ENCODE results near the gene MSH5. TPM values are rescaled to one million over a fixed set of nuclear protein-coding genes. Genes with fewer than 3 reads are reported as not detected.

The MSH5 gene
- total RNA-seq, 4 donors from 2014 or later: 16.7 to 41.5 (median 22.1) TPM; not detected in 1

DNA sequence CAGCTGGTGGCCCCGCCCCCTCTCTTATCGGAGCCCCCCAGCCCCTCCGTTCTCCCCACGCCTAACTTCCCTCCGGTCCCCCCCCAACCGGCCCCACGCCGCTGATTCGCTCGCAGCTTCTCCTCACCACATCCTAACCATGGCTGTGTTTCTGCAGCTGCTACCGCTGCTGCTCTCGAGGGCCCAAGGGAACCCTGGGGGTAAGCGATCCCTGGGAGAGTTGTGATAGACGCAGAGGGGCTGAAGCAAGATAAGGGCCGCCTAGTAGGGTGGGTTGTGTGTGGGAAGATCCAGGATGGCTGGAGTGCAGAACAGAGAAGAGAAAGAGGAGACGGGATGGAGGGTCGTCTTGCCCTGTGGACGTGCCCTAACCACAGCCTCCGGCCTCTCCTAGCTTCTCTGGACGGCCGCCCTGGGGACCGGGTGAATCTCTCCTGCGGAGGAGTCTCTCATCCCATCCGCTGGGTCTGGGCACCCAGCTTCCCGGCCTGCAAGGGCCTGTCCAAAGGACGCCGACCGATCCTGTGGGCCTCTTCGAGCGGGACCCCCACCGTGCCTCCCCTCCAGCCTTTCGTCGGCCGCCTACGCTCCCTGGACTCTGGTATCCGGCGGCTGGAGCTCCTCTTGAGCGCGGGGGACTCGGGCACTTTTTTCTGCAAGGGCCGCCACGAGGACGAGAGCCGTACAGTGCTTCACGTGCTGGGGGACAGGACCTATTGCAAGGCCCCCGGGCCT lies 16.4 kb upstream of the MSH5 start, which contains the start of gene MPIG6B:
MPIG6B (plus strand) TSS at position 129 of the 735 bp plus-strand sequence; CDS start at position 140, 11 bp downstream.
- Histone ChIP-seq H3K4me3 (no peak within 1 kb of the TSS), H3K9me3 (no peaks in the 10 kb centered on the region), H3K27me3 (no peaks in the 10 kb centered on the region), H3K36me3 (no peaks in the 10 kb centered on the region), H3K27ac (no peak within 1 kb of the TSS), H3K4me1 (peaks cover 4 to 5% of the 10 kb centered on the region in 2 donors)
- DNase-seq: no peak
- intact Hi-C loops (cut with DNase I; ENCODE audit: low total_unique reads): no loop called here
- no peak for TF ChIP-seq POLR2A (IDR thresholded peaks at IDR 0.05)
- TF ChIP-seq, protein P1, sequence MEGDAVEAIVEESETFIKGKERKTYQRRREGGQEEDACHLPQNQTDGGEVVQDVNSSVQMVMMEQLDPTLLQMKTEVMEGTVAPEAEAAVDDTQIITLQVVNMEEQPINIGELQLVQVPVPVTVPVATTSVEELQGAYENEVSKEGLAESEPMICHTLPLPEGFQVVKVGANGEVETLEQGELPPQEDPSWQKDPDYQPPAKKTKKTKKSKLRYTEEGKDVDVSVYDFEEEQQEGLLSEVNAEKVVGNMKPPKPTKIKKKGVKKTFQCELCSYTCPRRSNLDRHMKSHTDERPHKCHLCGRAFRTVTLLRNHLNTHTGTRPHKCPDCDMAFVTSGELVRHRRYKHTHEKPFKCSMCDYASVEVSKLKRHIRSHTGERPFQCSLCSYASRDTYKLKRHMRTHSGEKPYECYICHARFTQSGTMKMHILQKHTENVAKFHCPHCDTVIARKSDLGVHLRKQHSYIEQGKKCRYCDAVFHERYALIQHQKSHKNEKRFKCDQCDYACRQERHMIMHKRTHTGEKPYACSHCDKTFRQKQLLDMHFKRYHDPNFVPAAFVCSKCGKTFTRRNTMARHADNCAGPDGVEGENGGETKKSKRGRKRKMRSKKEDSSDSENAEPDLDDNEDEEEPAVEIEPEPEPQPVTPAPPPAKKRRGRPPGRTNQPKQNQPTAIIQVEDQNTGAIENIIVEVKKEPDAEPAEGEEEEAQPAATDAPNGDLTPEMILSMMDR (IDR thresholded peaks at IDR 0.05): no peak

DNA sequence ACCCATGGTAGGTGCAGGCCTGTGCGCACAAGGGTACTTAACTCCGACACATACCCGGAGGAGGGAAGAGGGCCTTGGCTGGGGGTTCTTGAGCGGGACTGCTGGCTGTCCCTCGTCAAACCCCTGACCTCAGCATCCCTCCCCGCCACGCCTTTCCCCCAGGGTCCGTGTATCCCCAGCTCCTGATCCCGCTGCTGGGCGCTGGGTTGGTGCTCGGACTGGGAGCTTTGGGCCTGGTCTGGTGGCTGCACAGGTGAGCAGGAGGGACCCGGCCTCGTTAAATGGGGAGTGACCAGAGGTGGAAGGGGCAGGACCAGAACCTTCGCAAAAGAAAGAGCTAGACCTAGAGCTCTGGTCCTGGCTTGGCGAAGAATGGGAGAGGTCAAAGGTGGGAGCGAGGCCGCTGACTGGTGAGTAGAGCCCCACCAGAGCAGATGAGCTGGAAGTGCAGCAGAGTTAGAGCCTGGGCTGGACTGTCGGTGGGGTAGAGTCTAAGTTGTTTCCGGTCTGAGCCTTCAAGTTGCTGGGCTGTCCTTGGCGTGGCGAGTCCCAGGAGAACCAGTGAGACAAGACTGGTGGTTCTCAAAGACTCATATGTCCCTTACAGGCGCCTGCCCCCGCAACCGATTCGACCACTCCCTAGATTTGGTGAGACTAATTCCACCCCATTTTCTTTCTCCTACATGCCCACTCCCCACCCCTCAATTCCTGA lies 15.7 kb upstream of the MSH5 start:
- no peak overlapping the region for H3K4me3 ChIP-seq

DNA sequence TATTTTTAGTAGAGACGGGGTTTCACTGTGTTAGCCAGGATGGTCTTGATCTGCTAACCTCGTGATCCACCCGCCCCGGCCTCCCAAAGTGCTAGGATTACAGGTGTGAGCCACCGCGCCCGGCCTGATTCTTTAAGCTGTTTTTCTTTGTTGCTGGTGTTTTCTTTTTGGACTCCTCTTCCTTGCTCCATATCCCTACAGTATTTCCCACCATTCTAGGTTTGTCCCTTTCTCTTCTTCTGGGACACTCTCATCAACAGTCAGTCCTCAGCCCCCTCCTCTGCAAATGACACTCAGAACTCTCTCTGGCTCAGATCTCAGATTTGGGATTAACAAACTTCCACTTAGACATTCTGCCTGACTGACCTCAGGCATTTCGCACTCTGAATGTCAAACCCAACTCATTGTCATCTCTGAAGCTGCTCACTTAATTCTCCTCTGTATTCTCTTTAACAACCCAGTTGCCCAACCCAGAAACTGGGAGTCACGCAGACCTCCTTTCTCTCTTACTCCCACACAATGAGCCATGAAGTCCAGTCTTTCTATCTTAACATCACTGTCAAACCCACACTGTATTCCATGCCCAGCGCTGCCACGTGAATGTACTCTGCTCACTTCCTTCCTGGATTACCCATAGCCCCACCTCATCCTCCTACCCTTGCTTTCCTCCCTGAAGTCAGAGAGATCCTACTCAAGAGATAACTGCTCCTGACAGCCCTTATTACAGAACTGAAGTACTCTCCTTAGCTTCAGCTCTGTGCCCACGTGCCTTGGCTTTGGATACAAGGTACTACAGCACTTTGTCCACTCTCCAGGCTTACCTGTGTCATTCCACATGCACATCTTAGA lies 14.1 kb upstream of the MSH5 start:
- Histone ChIP-seq H3K36me3 (no peaks in the 10 kb centered on the region), H3K4me1 (peaks cover 4 to 6% of the 10 kb centered on the region in 2 donors), H3K9me3 (no peaks in the 10 kb centered on the region), H3K4me3 (no peak overlapping the region), H3K27me3 (no peaks in the 10 kb centered on the region), H3K27ac (peak overlapping the region in 1 of 2 donors; percentile 93)
- intact Hi-C loops (cut with DNase I; ENCODE audit: low total_unique reads): no loop called here
- DNase-seq: no peak
- TF ChIP-seq, protein P1 (IDR thresholded peaks at IDR 0.05): no peak
- TF ChIP-seq POLR2A (IDR thresholded peaks at IDR 0.05): no peak

More for the DNA sequence above, 15.7 kb upstream of the MSH5 start:
- Histone ChIP-seq H3K27me3 (no peaks in the 10 kb centered on the region), H3K4me1 (peaks cover 4 to 6% of the 10 kb centered on the region in 2 donors), H3K9me3 (no peaks in the 10 kb centered on the region), H3K36me3 (no peaks in the 10 kb centered on the region), H3K27ac (no peak overlapping the region)
- intact Hi-C loops (cut with DNase I; ENCODE audit: low total_unique reads): no loop called here
- DNase-seq: no peak
- no peak for TF ChIP-seq POLR2A (IDR thresholded peaks at IDR 0.05)
- TF ChIP-seq, protein P1 (IDR thresholded peaks at IDR 0.05): no peak

DNA sequence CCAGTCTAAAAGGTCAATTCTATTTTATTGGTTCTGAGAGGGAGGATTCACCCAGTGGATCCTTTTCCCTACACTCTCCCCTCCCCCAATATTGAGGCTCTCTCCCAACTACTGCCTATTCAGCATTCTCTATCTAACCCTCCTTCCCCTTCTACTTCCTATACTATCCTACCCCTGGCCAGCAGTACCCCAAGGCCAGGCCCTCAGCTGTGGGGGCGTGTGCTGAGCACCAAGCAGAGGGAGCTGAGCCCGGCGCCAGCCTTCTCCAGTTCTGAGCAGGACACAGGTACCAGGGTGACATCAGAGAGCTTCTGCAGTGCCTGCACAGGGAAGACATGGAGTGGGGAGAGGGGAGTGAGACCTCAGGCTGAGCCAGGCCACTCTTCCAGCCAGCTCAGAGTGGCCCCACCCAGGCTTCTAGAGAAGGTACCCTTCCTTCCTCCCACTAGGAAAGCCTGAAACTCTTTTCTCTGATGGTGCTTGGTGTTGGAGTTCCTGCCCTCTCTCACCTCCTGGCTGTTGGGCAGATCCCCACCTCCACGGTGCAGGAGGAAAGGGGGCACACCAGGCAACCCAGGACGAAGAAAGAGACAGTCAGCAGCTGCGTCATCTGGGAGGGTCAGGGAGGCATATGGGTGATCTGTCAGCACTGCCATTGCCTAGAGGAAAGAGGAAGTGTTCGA lies 12.6 kb upstream of the MSH5 start:
- no peak for TF ChIP-seq POLR2A (IDR thresholded peaks at IDR 0.05)
- TF ChIP-seq, protein P1 (IDR thresholded peaks at IDR 0.05): no peak
- intact Hi-C loops (cut with DNase I; ENCODE audit: low total_unique reads): no loop called here

More for the DNA sequence above, 12.6 kb upstream of the MSH5 start:
- peak overlapping the region; percentile 93 to 100 for H3K27ac ChIP-seq
- H3K36me3 ChIP-seq: no peaks in the 10 kb centered on the region
- no peaks in the 10 kb centered on the region for H3K27me3 ChIP-seq
- no peak for DNase-seq
- H3K4me1 ChIP-seq: peaks cover 4 to 6% of the 10 kb centered on the region in 2 donors
- no peaks in the 10 kb centered on the region for H3K9me3 ChIP-seq
- H3K4me3 ChIP-seq: no peak overlapping the region
